Liver (tissue), 3 donors: ENCODE data around the gene PLEKHF1.

Experiments
- CTCF ChIP-seq: fragments of 150-350 bp; IDR thresholded peaks from 2 replicates; pipeline ENCODE4 v1.5.1; 2017; ENCODE audit warnings: improper control_type of control experiment, low read depth, low read length; ENCODE audit not compliant: missing input control
- GABPA ChIP-seq, 2 donors: IDR thresholded peaks in 1 of 2; conservative IDR thresholded peaks in 1 of 2; 2 replicates each; pipeline ENCODE4 v1.6.1; 2016; ENCODE audit warnings: antibody characterized with exemption in 2 of 2, mild to moderate bottlenecking in 1 of 2, moderate library complexity in 1 of 2
- REST ChIP-seq: IDR thresholded peaks from 2 replicates; pipeline ENCODE4 v1.6.1; 2016; ENCODE audit warnings: antibody characterized with exemption, mild to moderate bottlenecking
- TAF1 ChIP-seq: conservative IDR thresholded peaks from 2 replicates; pipeline ENCODE4 v1.6.1; 2016; ENCODE audit warnings: antibody characterized with exemption, mild to moderate bottlenecking
- donor health status: healthy.
- donor health status: healthy.

GRCh38 chr19:29724102-29724641 is 58.9 kb downstream of the PLEKHF1 start:
- no peak for TF ChIP-seq GABPA (IDR thresholded peaks at IDR 0.05 in 1 of 2, conservative IDR thresholded peaks at IDR 0.05 in 1 of 2)
- no peak for TF ChIP-seq CTCF
- TF ChIP-seq REST = no peak
- TF ChIP-seq TAF1 = no peak
